SK-N-SH treated with all-trans-retinoic acid at 6 μM for 48 hours (cell line): ENCODE data around the gene SPG21.

ENCODE experiments used
- ATAC-seq: fragments of 200-7000 bp; cut with Tn5 transposase; 3 replicates; pipeline ENCODE4 v1.9.1; 2020; ENCODE audit warnings: mild to moderate bottlenecking, moderate library complexity
- ARNTL ChIP-seq: fragments of 450-650 bp; formaldehyde crosslinking; IDR thresholded peaks from 2 replicates; pipeline ENCODE4 v1.5.0; 2020; ENCODE audit warnings: low read depth, mild to moderate bottlenecking, moderate library complexity, borderline replicate concordance
- CSDC2 ChIP-seq: fragments of 250-450 bp; sonication (Bioruptor Pico); IDR thresholded peaks from 2 replicates; pipeline ENCODE4 v1.5.0; 2020; ENCODE audit warnings: mild to moderate bottlenecking, moderate library complexity
- ESRRG ChIP-seq: fragments of 250-450 bp; sonication (Bioruptor Pico); IDR thresholded peaks from 2 replicates; pipeline ENCODE4 v1.6.1; 2021; ENCODE audit warnings: mild to moderate bottlenecking
- OSR1 ChIP-seq: fragments of 250-450 bp; sonication (Bioruptor Pico); IDR thresholded peaks from 2 replicates; pipeline ENCODE4 v1.8.0; 2022; ENCODE audit warnings: moderate library complexity, mild to moderate bottlenecking, inconsistent platforms
- RARB ChIP-seq: fragments of 250-450 bp; sonication (Bioruptor Pico); IDR thresholded peaks from 2 replicates; pipeline ENCODE4 v1.8.0; 2021; ENCODE audit warnings: mild to moderate bottlenecking, moderate library complexity
- TCF4 ChIP-seq: fragments of 250-450 bp; sonication (Bioruptor Pico); IDR thresholded peaks from 2 replicates; pipeline ENCODE4 v1.8.0; 2021; ENCODE audit warnings: mild to moderate bottlenecking, moderate library complexity, borderline replicate concordance
- ZC3H10 ChIP-seq: fragments of 250-450 bp; sonication (Bioruptor Pico); IDR thresholded peaks from 2 replicates; pipeline ENCODE4 v1.5.1; 2021; ENCODE audit warnings: mild to moderate bottlenecking, moderate library complexity
- ZFP3 ChIP-seq: fragments of 250-450 bp; sonication (Bioruptor Pico); IDR thresholded peaks from 2 replicates; pipeline ENCODE4 v1.5.0; 2020; ENCODE audit warnings: mild to moderate bottlenecking, moderate library complexity
- ZFP30 ChIP-seq: fragments of 450-650 bp; formaldehyde crosslinking; IDR thresholded peaks from 2 replicates; pipeline ENCODE4 v1.5.0; 2022; ENCODE audit warnings: mild to moderate bottlenecking, moderate library complexity
- ZNF565 ChIP-seq: fragments of 450-650 bp; formaldehyde crosslinking; conservative IDR thresholded peaks from 2 replicates; pipeline ENCODE4 v1.5.0; 2020; ENCODE audit warnings: low read depth, mild to moderate bottlenecking, moderate library complexity
- ZNF8 ChIP-seq: fragments of 450-650 bp; formaldehyde crosslinking; IDR thresholded peaks from 2 replicates; pipeline ENCODE4 v1.5.0; 2020; ENCODE audit warnings: mild to moderate bottlenecking, moderate library complexity
- TF ChIP-seq, protein P1 (sequence below): fragments of 250-450 bp; sonication (Bioruptor Pico); IDR thresholded peaks from 2 replicates; pipeline ENCODE4 v1.5.0; 2020; ENCODE audit warnings: mild to moderate bottlenecking, moderate library complexity
- TF ChIP-seq, protein P2 (sequence below): fragments of 250-450 bp; sonication (Bioruptor Pico); IDR thresholded peaks from 2 replicates; pipeline ENCODE4 v1.5.1; 2021; ENCODE audit warnings: mild to moderate bottlenecking, moderate library complexity
- TF ChIP-seq, protein P3 (sequence below): fragments of 250-450 bp; sonication (Bioruptor Pico); IDR thresholded peaks from 2 replicates; pipeline ENCODE4 v1.5.1; 2020; ENCODE audit warnings: low read depth, mild to moderate bottlenecking, moderate library complexity
- TF ChIP-seq, protein P4 (sequence below): fragments of 250-450 bp; sonication (Bioruptor Pico); IDR thresholded peaks from 2 replicates; pipeline ENCODE4 v1.8.0; 2020; ENCODE audit warnings: mild to moderate bottlenecking, moderate library complexity, borderline replicate concordance
- TF ChIP-seq, protein P5 (sequence below): fragments of 250-450 bp; sonication (Bioruptor Pico); IDR thresholded peaks from 2 replicates; pipeline ENCODE4 v1.8.0; 2021; ENCODE audit warnings: low read depth, mild to moderate bottlenecking, moderate library complexity, borderline replicate concordance

The SPG21 gene

DNA sequence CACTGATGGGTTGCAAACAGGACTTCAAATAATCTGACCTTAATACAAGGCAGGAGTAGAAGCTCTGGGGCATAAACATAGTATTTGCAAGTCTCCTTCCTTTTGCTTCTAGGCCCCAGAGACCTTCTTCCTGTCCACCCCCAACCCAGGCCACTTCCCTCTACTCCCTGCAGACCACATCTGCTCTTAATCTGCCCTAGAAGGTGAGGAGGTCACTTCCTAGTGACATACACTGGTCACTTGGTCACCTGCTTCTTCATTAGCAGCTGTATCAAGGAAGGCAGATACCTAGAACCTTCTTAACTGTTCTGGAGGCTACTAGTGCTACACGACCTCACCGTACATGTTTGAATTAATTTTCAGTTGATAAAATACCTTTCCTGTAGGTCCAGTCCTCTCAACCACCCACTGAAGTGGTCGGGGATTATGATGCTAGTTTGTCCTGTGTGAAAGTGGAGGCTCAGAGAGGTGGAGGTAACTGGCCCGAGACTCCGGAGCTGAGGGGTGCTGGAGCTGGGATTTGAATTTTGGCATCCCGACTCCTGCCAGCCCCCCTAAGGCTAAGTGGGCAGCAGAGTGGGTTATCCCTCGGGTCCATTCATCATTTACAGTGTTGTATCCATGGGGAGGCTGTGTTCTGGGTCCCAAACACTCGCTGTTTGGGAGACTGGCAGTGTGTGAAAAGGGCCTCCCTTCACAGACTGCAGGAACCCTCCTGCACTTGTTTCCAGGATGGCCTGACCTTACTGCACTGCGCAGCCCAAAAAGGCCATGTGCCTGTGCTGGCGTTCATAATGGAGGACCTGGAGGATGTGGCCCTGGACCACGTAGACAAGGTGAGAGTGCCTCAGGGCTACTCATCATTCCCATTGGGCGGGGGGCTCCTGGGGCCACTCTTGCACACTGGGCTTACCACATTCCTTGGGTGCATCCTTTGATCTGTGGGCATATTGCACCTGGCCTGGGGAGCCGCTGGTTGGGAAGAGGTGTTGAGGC, 64.1 kb downstream of the SPG21 start (continued):
- TF ChIP-seq, protein P1, sequence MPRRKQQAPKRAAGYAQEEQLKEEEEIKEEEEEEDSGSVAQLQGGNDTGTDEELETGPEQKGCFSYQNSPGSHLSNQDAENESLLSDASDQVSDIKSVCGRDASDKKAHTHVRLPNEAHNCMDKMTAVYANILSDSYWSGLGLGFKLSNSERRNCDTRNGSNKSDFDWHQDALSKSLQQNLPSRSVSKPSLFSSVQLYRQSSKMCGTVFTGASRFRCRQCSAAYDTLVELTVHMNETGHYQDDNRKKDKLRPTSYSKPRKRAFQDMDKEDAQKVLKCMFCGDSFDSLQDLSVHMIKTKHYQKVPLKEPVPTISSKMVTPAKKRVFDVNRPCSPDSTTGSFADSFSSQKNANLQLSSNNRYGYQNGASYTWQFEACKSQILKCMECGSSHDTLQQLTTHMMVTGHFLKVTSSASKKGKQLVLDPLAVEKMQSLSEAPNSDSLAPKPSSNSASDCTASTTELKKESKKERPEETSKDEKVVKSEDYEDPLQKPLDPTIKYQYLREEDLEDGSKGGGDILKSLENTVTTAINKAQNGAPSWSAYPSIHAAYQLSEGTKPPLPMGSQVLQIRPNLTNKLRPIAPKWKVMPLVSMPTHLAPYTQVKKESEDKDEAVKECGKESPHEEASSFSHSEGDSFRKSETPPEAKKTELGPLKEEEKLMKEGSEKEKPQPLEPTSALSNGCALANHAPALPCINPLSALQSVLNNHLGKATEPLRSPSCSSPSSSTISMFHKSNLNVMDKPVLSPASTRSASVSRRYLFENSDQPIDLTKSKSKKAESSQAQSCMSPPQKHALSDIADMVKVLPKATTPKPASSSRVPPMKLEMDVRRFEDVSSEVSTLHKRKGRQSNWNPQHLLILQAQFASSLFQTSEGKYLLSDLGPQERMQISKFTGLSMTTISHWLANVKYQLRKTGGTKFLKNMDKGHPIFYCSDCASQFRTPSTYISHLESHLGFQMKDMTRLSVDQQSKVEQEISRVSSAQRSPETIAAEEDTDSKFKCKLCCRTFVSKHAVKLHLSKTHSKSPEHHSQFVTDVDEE (CRISPR knock-in tag): no peak
- TF ChIP-seq ARNTL (CRISPR knock-in tag): no peak
- TF ChIP-seq TCF4 (CRISPR knock-in tag): no peak
- TF ChIP-seq, protein P2, sequence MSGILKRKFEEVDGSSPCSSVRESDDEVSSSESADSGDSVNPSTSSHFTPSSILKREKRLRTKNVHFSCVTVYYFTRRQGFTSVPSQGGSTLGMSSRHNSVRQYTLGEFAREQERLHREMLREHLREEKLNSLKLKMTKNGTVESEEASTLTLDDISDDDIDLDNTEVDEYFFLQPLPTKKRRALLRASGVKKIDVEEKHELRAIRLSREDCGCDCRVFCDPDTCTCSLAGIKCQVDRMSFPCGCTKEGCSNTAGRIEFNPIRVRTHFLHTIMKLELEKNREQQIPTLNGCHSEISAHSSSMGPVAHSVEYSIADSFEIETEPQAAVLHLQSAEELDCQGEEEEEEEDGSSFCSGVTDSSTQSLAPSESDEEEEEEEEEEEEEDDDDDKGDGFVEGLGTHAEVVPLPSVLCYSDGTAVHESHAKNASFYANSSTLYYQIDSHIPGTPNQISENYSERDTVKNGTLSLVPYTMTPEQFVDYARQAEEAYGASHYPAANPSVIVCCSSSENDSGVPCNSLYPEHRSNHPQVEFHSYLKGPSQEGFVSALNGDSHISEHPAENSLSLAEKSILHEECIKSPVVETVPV (CRISPR knock-in tag): no peak
- TF ChIP-seq ZNF8 (CRISPR knock-in tag): no peak

DNA sequence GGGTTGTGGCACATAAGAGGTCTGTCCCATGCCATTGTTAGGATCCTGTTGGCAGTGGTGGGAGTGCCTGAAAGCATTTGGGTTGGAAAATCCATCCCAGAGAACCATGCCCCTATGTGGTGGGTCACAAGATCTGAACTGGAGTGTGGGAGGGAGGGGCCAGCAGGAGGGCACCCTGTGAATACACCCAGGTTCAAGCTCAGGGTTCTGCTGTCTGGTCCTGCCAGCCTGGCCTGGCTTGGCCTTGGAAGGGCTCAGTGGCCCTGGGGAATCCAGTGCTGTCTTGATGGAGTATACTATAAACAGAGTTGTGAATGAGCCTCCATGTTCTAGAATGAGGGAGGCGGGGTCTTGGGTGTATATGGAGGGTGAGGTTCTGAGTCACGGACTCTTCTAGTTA, 66.2 kb downstream of the SPG21 start:
- TF ChIP-seq ZNF565 (CRISPR knock-in tag) (no peak), CSDC2 (CRISPR knock-in tag) (no peak), ARNTL (CRISPR knock-in tag) (no peak)
- TF ChIP-seq, protein P3, sequence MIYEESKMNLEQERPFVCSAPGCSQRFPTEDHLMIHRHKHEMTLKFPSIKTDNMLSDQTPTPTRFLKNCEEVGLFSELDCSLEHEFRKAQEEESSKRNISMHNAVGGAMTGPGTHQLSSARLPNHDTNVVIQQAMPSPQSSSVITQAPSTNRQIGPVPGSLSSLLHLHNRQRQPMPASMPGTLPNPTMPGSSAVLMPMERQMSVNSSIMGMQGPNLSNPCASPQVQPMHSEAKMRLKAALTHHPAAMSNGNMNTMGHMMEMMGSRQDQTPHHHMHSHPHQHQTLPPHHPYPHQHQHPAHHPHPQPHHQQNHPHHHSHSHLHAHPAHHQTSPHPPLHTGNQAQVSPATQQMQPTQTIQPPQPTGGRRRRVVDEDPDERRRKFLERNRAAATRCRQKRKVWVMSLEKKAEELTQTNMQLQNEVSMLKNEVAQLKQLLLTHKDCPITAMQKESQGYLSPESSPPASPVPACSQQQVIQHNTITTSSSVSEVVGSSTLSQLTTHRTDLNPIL (CRISPR knock-in tag): no peak
- TF ChIP-seq, protein P4, sequence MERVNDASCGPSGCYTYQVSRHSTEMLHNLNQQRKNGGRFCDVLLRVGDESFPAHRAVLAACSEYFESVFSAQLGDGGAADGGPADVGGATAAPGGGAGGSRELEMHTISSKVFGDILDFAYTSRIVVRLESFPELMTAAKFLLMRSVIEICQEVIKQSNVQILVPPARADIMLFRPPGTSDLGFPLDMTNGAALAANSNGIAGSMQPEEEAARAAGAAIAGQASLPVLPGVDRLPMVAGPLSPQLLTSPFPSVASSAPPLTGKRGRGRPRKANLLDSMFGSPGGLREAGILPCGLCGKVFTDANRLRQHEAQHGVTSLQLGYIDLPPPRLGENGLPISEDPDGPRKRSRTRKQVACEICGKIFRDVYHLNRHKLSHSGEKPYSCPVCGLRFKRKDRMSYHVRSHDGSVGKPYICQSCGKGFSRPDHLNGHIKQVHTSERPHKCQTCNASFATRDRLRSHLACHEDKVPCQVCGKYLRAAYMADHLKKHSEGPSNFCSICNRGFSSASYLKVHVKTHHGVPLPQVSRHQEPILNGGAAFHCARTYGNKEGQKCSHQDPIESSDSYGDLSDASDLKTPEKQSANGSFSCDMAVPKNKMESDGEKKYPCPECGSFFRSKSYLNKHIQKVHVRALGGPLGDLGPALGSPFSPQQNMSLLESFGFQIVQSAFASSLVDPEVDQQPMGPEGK: no peak
- no peak for ATAC-seq

DNA sequence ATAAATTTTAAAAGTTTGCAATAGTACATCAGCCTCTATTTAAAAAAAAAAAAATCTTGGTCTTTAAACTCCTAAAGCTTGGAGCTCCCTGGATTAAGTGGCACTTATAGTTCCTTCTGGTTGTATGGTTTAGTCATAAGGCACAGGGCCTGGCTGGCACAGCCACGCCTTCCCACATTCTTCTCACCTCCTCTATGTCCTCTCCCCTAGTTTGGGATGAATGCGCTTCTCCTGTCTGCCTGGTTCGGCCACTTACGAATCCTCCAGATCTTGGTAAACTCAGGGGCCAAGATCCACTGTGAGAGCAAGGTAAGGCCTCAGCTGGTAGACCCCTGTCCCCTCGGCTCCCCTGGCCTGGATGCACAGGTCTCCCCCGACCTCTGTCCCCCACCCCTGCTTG, 68.0 kb downstream of the SPG21 start:
- ATAC-seq: no peak

More for the DNA sequence above, 68.0 kb downstream of the SPG21 start:
- TF ChIP-seq, protein P5, sequence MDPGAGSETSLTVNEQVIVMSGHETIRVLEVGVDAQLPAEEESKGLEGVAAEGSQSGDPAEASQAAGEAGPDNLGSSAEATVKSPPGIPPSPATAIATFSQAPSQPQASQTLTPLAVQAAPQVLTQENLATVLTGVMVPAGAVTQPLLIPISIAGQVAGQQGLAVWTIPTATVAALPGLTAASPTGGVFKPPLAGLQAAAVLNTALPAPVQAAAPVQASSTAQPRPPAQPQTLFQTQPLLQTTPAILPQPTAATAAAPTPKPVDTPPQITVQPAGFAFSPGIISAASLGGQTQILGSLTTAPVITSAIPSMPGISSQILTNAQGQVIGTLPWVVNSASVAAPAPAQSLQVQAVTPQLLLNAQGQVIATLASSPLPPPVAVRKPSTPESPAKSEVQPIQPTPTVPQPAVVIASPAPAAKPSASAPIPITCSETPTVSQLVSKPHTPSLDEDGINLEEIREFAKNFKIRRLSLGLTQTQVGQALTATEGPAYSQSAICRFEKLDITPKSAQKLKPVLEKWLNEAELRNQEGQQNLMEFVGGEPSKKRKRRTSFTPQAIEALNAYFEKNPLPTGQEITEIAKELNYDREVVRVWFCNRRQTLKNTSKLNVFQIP (CRISPR knock-in tag): no peak
- TF ChIP-seq ZNF8 (CRISPR knock-in tag) (no peak), ZC3H10 (CRISPR knock-in tag) (no peak), CSDC2 (CRISPR knock-in tag) (no peak), TCF4 (CRISPR knock-in tag) (no peak), ZNF565 (CRISPR knock-in tag) (no peak), ZFP30 (CRISPR knock-in tag) (no peak), ZFP3 (no peak), OSR1 (CRISPR knock-in tag) (no peak), RARB (CRISPR knock-in tag) (no peak), ESRRG (no peak)
- TF ChIP-seq, protein P4: no peak
- TF ChIP-seq, protein P2 (CRISPR knock-in tag): no peak
- TF ChIP-seq, protein P1 (CRISPR knock-in tag): no peak
- TF ChIP-seq, protein P3 (CRISPR knock-in tag): no peak
- TF ChIP-seq, all 23 proteins: peak for 0
